Lower leg skin (tissue), 4 donors: ENCODE measurements around the gene CUL7. TPM values are rescaled to one million over a fixed set of nuclear protein-coding genes. Genes with fewer than 3 reads are reported as not detected.

ENCODE experiments used
- DNase-seq, 2 donors: peaks; one replicate each; pipeline ENCODE4 v3.0.0-alpha.2; 2019; ENCODE audit warnings: low spot score in 2 of 2
- H3K4me3 ChIP-seq: fragments of 200-600 bp; sonication (generic); 2 replicates; pipeline ENCODE4 v1.5.1; 2017; ENCODE audit warnings: mild to moderate bottlenecking, low read depth; ENCODE audit not compliant: poor library complexity, severe bottlenecking
- POLR2A ChIP-seq, 2 donors: fragments of 450-650 bp; IDR thresholded peaks; one replicate each; pipeline ENCODE4 v1.6.1; 2016 to 2017; ENCODE audit warnings: antibody characterized with exemption in 2 of 2, mild to moderate bottlenecking in 1 of 2, moderate library complexity in 1 of 2
- WGBS, 2 donors: methylation state at CpG; one replicate each; pipeline ENCODE4 v1.1.5; 2018; 5-methylcytosine and 5-hydroxymethylcytosine counted together
- intact Hi-C: fragments of 100-400 bp; cut with DNase I; formaldehyde crosslinking; loops from one replicate; pipeline ENCODE4 v1.15.0; 2023; ENCODE audit warnings: low total_unique reads
- total RNA-seq, 4 donors: library from RNA; depleted of rRNA; stranded (reverse); fragments of >200 nt; gene quantifications; one replicate each; pipeline ENCODE4 v1.1.0, GENCODE V29; 2016
- TF ChIP-seq, protein P1 (sequence below), 3 donors: fragments of 450-650 bp; IDR thresholded peaks; one replicate each; pipeline ENCODE4 v1.5.1; 2016; ENCODE audit warnings: antibody characterized with exemption in 3 of 3, mild to moderate bottlenecking in 3 of 3, moderate library complexity in 2 of 3

CUL7 gene
- total RNA-seq, 4 donors from 2014 or later: 11.8 to 18.2 (median 13.6) TPM

DNA sequence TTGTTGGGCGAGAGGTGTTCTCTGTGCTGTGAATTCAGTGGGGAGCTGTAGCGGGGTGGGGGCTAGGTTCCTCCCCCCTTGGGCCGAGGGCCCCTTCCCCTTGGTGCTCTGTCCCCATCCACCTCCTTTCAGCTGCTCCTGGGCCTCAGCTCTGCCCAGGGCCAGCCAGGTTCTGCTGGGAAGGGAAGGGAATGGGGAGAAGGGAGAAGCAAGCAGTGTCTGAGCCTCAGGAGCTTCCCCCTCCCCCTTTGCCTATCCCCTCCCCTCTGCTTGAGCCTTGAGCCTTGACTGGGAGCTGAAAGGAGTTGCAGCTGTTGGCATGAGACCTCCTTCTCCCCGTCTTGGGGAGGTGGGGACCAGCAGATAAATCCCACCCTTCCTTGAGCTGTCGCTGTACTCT lies 32.8 kb downstream of the CUL7 start:
- no peak for DNase-seq
- TF ChIP-seq, protein P1, sequence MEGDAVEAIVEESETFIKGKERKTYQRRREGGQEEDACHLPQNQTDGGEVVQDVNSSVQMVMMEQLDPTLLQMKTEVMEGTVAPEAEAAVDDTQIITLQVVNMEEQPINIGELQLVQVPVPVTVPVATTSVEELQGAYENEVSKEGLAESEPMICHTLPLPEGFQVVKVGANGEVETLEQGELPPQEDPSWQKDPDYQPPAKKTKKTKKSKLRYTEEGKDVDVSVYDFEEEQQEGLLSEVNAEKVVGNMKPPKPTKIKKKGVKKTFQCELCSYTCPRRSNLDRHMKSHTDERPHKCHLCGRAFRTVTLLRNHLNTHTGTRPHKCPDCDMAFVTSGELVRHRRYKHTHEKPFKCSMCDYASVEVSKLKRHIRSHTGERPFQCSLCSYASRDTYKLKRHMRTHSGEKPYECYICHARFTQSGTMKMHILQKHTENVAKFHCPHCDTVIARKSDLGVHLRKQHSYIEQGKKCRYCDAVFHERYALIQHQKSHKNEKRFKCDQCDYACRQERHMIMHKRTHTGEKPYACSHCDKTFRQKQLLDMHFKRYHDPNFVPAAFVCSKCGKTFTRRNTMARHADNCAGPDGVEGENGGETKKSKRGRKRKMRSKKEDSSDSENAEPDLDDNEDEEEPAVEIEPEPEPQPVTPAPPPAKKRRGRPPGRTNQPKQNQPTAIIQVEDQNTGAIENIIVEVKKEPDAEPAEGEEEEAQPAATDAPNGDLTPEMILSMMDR (IDR thresholded peaks at IDR 0.05): no peak
- no peak for TF ChIP-seq POLR2A (IDR thresholded peaks at IDR 0.05)
- H3K4me3 ChIP-seq: no peak overlapping the region
- WGBS, 2 donors: 51 to 59% methylated on average over 5 of the region's 5 CpGs
- intact Hi-C loops: no loop called here

DNA sequence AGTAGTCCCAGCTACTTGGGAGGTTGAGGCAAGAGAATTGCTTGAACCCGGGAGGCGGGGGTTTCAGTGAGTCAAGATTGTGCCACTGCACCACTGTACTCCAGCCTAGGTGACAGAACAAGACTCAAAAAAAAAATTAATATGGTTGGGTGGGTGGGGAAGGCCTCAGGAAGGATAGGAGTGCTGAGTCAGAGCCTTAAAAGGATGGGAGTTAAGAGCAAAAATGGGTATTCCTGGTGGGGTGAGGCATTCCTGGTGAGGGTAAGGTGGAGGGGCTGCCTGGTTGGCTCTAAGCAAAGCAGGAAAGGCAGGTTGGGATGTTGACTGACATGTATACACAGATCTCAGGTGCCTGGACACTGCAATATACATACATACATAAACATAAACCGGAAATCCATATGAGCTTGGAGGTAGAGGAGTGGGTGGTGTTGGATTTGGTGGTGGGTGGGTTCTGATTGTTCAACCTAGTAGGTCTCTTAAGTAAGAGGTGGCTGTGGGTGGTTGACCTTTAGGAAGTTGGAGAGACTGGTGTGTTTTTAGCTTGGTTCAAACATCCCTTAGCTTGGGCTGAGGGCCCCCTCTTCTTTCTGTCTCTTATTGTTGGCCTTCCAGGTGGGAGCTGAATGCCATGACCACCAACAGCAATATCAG lies 33.5 kb downstream of the CUL7 start:
- no peak overlapping the region for H3K4me3 ChIP-seq
- TF ChIP-seq, protein P1 (IDR thresholded peaks at IDR 0.05): no peak
- TF ChIP-seq POLR2A (IDR thresholded peaks at IDR 0.05): no peak
- intact Hi-C loops: no loop called here
- 88 to 92% methylated on average over 3 of the region's 3 CpGs for WGBS, 2 donors
- no peak for DNase-seq

DNA sequence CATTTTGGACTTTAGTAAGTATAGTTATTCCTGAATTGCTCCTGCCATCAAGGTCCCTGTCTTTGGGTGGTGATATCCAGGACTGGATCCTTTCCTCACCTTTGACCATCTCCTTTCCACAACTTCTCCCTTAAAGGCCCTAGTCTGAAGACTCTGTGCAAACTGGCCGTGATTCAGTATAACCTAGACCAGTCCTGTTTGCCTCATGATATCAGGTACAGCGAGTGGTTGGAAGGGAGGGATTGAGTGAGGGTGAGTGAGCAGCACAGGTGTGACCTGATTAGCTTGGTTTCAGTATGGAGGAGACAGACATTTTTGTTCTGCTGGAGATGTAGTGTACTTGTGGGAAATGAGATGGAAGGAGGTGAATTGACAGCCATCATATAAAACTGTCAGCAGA lies 34.5 kb downstream of the CUL7 start:
- 86 to 89% methylated on average over 2 of the region's 2 CpGs for WGBS, 2 donors
- intact Hi-C loops: no loop called here

DNA sequence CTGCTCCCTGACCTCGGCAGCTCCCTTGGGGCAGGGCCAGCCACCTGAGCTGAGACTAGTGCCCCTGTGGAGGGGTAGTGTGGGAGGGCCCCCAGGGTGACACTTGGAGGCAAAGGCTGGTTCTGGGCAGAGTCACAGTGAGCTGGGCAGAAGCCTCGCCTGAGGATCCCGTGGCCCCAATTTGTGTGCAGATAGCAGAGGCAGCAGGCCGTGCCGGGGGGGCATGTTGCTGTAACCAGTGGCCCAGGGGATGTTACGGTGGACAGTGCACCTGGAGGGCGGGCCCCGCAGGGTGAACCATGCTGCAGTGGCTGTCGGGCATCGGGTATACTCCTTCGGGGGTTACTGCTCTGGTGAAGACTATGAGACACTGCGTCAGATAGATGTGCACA lies 36.7 kb downstream of the CUL7 start:
- 88 to 90% methylated on average over 12 of the region's 12 CpGs for WGBS, 2 donors
- TF ChIP-seq, protein P1 (IDR thresholded peaks at IDR 0.05): no peak
- TF ChIP-seq POLR2A (IDR thresholded peaks at IDR 0.05): no peak
- no peak for DNase-seq
- H3K4me3 ChIP-seq: no peak overlapping the region
- intact Hi-C loops: no loop called here

More for the DNA sequence above, 34.5 kb downstream of the CUL7 start:
- no peak overlapping the region for H3K4me3 ChIP-seq
- TF ChIP-seq, protein P1 (IDR thresholded peaks at IDR 0.05): no peak
- no peak for TF ChIP-seq POLR2A (IDR thresholded peaks at IDR 0.05)
- DNase-seq: no peak

DNA sequence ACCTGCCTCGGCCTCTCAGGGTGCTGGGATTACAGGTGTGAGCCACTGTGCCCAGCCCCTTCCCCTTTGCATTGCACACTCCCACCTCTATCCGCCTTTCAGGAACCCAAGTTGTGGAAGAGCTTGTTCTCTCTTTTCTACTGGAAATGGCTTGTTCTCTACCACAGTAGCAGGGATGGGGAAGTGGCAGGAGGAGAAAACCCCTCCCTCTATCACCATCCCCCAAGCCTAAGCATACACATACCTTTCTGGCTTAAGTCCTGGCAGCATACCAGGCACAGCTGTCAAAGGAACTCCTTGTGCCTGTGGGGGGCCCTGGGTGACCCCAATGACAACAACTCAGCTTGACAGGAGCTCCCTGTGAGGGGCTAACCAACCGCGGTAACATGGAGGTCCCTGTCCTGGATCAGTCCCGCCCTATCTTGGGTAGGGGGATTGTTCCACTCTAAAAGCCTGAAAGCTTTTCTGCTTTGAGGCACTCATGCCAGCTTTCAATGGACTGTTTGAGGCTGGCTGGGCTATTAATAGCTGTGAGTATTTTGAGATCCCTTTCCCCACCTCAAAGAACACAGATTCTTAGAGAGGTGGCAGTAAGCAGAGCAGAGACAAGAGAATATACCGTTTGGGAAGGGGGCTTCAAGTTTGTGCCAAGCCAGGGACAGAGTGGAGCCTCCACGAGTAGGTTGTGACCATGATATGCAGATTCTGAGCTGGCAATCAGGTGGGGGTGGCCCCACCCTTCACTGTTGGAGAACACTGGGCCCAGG lies 37.3 kb downstream of the CUL7 start:
- no peak for TF ChIP-seq POLR2A (IDR thresholded peaks at IDR 0.05)
- TF ChIP-seq, protein P1 (IDR thresholded peaks at IDR 0.05): no peak
- 68 to 75% methylated on average over 7 of the region's 7 CpGs for WGBS, 2 donors
- no peak overlapping the region for H3K4me3 ChIP-seq
- no peak for DNase-seq
- intact Hi-C loops: no loop called here
